Measurements from ENCODE around the gene RASSF5.
A peak's percentile ranks its signal among the peaks of the same experiment; 100 is the strongest.
"Not testable (repeated sequence)": the region's sequence is repeated elsewhere in the genome, so short reads cannot be mapped to it uniquely, and the experiment has no call there.

RASSF5 gene

DNA sequence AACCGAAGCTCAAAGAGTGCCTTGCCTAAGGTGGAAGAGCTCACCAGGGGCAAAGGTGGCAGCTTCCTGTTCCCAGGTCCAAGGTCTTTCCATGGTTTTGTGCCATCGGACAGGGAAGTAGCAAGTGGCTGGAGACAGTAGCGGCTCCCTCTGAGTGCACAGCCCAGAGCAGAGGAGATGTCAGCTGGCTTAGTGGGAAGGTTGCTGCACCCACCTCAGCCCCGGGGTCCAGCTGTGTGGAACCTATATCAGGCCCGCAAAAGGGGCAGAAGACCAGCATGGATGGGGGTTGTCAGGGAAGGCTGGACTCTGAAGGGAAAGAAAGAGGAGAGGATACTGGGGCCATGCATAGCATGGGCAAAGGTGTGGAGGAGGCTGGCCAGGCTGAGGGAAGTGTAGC, 30.2 kb upstream of the RASSF5 start:
- DNase-seq, result no peak

DNA sequence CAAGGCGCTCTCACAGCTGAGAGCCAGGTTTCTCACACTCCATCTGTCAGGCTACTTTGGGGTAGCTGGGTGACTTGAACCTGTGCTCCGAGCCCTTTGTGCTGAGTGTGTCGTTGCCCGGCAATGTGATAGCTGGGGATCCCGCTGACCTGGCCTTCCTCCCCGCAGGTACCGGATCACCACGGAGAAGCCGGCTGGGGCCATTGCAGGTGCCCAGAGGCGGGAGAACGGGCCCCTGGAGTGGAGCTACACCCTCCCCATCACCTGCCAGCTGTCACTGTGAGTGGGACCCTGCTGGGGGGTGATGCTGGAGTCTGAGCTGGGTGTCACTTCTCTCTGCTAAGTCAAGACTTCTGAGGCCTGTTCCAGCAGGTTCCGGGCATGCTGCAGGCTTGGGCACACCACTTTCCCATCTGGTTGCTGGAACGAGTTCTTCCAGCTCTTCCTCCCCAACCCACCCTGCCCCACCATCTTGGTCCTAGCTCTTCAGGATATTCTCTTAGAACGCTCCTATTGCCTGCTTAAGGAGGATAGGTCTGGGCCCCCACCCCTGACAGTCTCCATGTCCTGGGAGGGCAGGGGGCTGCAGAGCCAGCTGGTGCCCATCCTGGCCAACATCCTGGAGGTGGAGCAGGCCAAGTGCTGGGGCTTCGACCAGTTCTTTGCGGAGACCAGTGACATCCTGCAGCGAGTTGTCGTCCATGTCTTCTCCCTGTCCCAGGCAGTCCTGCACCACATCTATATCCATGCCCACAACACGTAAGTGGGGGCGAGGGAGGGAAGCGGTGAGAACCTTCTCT, 29.6 kb upstream of the RASSF5 start:
- no peak for DNase-seq

- DNase-seq, result no peak
Measured at GRCh38 chr1:206478746-206479145, 28.6 kb upstream of the RASSF5 start.

DNA sequence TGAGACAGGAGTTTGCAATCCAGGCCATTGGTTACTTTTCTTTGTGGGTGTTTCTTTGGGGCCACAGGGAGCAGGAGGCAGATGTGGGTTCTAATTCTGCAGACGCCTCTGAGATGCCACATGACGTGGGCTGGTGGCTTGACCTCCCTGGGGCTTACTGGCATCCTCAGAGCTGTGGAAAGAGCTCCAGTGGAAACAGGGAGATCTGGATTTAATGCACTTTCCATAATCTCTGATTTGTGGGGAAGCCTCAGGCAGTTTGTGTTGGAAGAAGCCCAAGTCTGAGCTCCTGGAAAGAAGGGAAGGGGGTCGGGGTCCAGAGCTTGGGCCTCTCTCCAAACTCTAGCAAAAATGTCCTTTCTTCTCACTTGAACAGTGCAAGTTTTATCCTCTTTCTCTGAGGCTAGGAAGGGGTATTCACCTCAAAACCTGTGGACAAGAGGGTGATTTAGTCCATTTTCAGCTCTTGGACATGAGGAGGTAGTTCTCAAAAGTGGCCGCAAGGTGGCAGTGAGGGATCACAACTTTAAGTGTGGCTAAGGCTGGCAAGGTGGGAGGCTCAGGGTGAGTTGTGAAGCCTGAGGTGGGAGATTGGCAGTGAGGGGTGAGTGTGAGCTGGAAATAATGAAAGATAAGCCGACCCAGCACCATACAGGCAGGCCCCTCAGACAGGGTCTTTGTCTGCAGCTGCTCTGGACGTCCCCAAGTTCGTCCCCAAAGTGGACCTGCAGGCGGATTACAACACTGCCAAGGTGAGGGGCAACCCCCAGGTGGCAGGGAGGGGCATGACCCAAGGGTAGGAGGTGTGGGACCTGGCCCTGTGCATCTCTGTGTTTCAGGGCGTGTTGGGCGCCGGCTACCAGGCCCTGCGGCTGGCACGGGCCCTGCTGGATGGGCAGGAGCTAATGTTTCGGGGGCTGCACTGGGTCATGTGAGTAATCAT, 27.9 kb upstream of the RASSF5 start:
- peak; percentile 83 for DNase-seq

GRCh38 chr1:206480211-206480610, 27.1 kb upstream of the RASSF5 start:
- no peak for DNase-seq

DNA sequence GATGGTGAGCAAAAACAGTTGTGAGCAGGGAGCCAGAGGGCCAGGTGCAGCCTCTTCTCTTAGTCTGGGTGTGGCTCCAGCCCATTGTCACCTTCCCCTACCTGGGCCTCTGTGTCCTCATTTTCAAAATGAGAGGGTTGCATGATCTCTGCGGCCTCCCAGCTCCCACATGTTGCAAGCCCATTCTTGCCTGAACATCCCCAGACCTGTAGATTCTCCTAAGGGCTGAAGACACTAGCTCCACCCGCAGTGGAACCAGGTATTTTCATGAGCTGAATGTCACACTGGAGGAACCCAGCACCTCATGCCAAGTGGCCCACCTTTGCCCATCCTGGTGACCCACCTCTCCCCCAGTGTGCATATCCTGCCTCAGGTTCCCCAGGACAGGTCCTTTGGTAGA, 24.7 kb upstream of the RASSF5 start:
- no peak for DNase-seq

- not testable (repeated sequence) for DNase-seq
Measured at GRCh38 chr1:206483864-206484263, 23.5 kb upstream of the RASSF5 start.

- DNase-seq, result no peak
Measured at GRCh38 chr1:206484901-206485300, 22.4 kb upstream of the RASSF5 start.

DNA sequence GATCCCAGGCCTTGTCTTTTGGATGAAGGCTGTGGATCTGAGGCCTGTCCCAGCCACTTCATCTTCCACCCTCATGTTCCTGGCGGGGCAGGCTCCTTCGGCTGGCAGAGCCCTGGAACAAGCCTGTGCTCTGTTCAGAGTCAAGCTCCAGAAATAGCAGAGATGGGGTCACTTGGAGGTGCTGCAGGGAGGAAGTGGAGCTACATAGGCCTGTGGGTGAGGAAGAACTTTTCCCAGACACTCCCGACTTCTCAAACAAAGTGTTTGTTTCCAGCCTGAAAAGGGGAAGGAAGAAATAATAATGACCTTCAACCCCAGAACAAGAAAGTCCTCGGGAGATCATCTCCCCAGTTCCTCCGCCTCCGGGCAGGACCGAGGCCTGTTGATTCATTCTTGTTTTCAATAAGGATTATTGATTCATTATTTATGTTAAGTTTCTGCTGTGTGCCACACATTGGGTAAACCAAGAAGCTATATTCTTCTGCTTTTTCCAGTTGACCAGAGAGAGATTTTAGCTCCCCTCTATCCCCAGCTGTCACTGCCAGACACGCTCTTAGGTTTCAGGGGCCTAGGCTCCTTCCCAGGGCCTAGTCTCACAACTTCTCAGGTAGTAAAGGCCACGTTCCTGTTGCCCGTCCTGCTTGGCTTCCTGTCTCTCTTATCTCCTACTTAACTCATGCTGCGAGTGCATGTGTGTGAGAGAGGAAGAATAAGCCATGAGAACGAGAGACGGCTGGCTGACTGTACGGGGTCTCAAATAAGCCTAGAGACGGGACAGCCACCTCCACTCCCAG, 20.1 kb upstream of the RASSF5 start:
- no peak for DNase-seq

GRCh38 chr1:206487970-206488369, 19.4 kb upstream of the RASSF5 start:
- no peak for DNase-seq

- DNase-seq, result no peak
Measured at GRCh38 chr1:206488466-206488865, 18.9 kb upstream of the RASSF5 start.

DNA sequence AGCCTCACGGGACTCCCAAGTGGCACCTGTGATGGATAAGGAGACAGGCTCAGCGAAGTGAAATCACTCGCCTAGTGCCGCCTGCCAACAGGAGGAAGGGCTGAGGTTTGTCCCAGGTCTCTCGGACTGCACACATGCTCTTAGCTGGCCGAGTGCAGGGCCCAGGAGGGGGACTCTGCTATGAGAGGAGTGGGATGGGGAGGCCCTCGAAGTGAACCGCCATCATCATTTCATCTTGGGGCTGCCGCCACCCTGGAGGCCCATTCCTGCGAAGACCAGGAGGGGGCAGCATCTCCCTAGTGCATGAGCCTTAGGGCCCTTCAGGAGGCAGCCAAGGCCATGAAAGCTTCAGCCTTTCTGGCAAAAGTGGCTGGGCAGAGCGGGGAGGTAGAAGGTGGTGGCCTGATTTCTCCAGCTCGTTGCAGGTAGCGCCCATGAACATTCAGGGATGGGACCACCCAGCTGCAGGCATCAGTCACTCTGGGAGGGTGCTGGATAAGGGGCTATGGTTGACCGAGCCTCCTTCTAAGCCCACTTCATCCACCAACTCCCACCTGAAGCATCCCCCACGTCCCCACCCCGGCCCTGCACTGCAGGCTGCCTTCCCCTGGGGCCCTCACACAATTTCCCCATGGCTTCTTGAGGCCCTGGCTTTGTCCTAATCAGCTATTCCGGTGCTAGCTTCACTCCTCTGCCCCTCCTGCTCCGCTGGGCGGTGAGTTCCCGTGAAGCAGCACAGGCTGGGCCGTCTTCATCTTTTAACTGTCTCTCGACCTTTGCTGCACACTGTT, 17.2 kb upstream of the RASSF5 start:
- peak; percentile 68 for DNase-seq

- DNase-seq, result peak; percentile 21
Measured at GRCh38 chr1:206490771-206491405, 16.4 kb upstream of the RASSF5 start.

DNA sequence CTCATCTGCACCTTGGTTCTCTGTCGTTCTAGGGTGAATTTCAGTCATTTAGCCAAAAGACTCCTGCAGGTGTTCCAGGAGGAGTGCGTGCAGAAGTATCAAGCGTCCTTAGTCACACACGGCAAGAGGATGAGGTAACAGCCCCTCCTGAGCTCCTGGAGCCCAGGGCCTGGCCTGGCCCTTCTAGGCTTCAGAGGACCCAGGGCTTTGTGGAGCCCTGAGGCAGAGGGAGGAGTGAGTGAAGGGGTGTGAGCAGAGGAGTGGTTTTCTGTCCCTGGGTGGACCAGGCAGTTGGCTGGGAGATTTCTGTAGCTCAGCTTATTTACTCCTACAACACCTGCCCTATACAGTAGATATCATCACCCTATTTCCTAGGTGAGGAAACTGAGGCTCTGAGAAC, 15.7 kb upstream of the RASSF5 start:
- DNase-seq, result no peak

DNA sequence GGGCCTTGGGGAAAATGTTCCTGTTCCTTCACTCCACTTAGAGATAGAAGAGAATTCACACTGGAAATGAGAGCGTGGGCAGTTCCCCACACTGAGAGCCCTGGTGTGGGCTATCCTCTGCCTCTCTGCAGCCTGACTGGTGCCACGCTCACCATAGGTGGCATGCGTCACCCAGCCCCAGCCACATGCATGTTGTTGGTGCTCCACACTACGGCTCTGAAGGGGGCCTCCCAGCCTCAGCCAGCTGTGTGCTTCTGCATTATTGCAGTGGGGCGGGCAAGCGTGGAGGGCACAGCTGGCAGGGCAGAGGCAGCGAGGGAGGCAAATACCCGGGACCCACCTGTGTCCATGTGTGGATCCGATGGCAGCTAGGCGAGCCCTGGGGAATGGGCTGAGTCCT, 14.7 kb upstream of the RASSF5 start:
- DNase-seq, result no peak

GRCh38 chr1:206493279-206493678, 14.1 kb upstream of the RASSF5 start:
- no peak for DNase-seq

DNA sequence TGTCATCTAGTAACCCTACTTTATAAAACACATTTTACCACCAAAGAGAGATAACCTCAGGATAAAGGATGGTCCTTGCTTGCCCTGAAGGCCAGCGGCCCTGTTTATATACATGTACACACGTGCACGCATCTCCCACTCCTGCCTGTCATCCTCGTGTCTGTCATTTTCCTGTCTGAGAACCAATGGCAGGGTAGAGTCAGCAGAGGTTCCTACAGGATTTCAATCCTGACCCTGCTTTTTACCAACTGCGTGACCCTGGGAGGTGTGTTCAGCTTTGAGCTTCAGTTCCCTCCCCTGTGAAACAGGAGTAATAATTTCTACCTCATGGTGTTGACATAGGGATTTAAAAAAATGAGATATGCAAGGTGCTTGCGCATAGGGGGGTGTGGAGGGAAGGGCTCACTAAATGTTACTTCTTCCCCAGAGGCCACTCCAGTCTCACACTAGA, 12.3 kb upstream of the RASSF5 start:
- DNase-seq, result no peak

- no peak for DNase-seq
Measured at GRCh38 chr1:206495493-206496046, 11.8 kb upstream of the RASSF5 start.

DNA sequence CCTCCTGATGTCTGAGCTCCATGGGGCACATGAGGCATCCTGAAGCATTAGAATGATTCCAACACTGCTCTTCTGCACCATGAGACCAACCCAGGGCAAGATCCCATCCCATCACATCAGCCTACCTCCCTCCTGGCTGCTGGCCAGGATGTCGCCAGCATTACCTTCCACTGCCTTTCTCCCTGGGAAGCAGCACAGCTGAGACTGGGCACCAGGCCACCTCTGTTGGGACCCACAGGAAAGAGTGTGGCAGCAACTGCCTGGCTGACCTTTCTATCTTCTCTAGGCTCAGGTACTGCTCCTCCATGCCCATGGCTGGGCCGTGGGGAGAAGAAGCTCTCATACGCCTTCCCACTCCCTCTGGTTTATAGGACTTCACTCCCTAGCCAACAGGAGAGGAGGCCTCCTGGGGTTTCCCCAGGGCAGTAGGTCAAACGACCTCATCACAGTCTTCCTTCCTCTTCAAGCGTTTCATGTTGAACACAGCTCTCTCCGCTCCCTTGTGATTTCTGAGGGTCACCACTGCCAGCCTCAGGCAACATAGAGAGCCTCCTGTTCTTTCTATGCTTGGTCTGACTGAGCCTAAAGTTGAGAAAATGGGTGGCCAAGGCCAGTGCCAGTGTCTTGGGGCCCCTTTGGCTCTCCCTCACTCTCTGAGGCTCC, 11.1 kb upstream of the RASSF5 start:
- peak; percentile 29 for DNase-seq

DNA sequence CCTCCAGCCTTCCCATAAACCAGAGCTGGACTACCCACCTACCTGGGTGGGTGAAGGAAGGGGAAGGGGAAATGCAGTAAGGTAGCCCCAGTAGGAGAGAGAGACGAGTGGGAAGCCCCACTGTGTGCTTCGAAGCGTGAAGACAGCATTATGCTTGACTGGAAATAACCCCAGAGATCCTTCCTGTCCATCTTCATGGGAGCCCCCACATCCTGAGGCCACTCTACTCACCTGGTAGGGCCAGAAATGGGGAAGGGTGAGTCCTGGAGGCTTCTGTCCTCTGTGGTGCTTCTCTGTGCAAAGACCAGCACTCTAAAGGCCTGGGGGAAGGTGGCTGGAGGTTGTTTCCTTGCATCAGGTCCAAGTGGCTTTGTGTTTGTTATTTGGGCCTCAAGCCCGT, 10.0 kb upstream of the RASSF5 start:
- DNase-seq, result no peak

DNA sequence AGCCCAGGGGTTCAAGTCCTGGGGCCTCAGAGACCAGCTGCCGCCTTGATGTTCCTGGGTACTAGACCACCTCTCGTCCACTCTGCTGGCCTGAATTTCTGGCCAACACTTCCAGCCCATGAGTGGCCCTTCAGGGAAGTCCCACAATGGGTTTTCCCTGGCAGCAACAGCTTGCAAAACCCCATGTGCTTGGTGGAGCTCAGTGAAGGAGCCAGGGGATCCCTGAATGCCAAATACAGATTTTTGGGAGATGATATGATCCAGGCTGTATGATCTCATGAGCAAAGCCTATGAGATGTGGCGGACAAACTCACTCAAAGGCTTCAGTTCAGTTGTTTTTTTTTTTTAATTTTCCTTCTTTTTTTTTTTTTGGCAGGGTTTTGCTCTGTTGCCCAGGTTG, 9.6 kb upstream of the RASSF5 start:
- no peak for DNase-seq

Data from NCI-H1694 treated with DMSO at 0.1 percent for 48 hours (cell line).